Hematopoietic multipotent progenitor cell treated with erythropoietin and hydrocortisone succinate and interleukin-3 and kit ligand, for 15 days (in vitro differentiated cells): Measurements from ENCODE around the gene ZFYVE9.

Source experiments
- DNase-seq: peaks from one replicate; pipeline ENCODE4 v3.0.0-alpha.2; 2015; ENCODE audit warnings: low spot score

Gene ZFYVE9

GRCh38 chr1:52249831-52250230 is 107.9 kb downstream of the ZFYVE9 start:
- DNase-seq: no peak

DNA sequence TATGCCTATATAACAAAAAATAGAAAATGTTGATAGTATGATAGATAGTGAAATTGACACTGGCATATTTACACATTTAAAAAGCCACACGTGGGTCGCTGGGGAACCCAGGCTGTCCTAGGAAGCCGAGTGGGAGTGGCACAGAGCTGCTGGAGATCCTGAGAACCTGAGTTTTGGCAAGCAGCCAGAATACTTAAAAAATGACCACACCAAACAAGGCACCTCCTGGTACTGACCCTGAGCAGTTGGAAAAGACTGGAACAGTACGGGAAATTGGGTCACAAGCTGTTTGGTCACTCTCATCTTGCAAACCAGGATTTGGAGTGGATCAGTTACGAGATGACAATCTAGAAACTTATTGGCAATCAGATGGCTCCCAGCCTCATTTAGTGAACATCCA is 111.5 kb downstream of the ZFYVE9 start:
- DNase-seq: no peak

DNA sequence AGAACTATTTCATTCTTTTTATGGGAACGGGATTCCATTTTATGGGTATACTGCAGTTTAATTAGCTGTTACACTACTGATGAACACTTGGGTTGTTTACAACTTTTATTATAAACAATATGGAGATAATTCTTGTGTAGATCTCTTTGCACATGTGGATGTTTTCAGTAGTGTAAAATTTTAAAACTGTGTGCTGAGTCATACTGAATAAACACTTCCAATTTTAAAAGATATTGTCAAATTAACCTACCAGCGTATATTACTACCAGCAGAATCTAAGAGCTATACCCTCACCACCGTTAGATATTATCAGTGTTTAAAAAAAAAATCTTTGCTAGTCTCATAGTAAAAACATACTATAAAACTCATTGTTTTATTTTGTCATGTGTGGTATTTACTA is 118.0 kb downstream of the ZFYVE9 start:
- no peak for DNase-seq

- no peak for DNase-seq
These were observed 121.4 kb downstream of the ZFYVE9 start for GRCh38 chr1:52263153-52263910.

GRCh38 chr1:52264530-52265115 is 122.7 kb downstream of the ZFYVE9 start:
- no peak for DNase-seq

- no peak for DNase-seq
These were observed 124.6 kb downstream of the ZFYVE9 start for GRCh38 chr1:52266507-52266906.

DNA sequence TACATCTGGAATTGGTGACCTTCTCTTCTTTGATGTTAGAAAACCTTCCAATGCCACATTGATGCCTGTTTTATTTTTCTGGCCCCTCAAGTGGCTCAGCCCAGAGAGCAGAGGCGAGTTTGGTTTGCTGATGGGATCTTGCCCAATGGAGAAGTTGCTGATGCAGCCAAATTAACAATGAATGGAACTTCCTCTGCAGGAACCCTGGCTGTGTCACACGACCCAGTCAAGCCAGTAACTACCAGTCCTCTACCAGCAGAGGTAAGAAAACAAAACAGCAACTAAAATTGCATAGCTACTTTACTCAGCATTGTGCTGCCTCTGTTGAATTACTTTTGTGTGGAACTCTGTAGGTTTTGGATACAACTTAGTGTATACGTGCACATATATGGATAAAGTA is 126.5 kb downstream of the ZFYVE9 start:
- DNase-seq: no peak

DNA sequence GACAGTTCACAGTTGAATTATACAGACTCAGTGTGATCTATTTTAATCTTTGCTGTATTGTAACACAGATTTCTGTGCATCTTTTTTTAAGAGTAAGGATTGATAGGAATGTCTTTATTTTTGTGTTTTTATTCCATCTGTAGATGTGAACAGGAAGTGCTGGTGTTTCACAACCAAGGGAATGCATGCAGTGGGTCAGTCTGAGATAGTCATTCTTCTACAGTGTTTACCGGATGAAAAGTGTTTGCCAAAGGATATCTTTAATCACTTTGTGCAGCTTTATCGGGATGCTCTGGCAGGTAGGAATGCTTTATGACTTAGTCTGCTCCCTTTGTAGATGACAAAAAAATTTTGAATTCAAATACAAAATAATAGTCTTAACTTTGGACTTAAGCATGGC is 139.6 kb downstream of the ZFYVE9 start:
- no peak for DNase-seq

GRCh38 chr1:52288286-52288685 is 146.4 kb downstream of the ZFYVE9 start:
- DNase-seq: no peak

GRCh38 chr1:52294580-52294979 is 152.7 kb downstream of the ZFYVE9 start:
- no peak for DNase-seq

DNA sequence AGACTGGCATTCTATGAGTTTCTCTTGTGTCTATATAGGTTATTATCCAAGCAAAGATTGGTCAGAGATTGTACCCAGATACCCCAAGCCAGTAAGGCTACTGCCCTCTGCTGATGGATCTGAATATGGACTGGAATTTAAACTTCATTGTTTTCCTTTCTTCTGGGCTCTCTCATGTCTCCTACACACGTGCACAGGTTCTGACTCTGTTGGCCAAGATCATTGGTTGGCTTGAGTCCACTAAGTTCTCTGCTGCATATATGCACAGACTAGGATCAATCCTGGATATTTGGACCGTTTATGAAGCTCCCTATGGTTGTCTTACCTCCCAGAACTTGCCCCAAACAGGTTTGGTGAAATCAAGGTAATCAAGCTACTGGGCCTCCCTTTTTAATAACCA is 154.5 kb downstream of the ZFYVE9 start:
- peak; percentile 10 for DNase-seq

DNA sequence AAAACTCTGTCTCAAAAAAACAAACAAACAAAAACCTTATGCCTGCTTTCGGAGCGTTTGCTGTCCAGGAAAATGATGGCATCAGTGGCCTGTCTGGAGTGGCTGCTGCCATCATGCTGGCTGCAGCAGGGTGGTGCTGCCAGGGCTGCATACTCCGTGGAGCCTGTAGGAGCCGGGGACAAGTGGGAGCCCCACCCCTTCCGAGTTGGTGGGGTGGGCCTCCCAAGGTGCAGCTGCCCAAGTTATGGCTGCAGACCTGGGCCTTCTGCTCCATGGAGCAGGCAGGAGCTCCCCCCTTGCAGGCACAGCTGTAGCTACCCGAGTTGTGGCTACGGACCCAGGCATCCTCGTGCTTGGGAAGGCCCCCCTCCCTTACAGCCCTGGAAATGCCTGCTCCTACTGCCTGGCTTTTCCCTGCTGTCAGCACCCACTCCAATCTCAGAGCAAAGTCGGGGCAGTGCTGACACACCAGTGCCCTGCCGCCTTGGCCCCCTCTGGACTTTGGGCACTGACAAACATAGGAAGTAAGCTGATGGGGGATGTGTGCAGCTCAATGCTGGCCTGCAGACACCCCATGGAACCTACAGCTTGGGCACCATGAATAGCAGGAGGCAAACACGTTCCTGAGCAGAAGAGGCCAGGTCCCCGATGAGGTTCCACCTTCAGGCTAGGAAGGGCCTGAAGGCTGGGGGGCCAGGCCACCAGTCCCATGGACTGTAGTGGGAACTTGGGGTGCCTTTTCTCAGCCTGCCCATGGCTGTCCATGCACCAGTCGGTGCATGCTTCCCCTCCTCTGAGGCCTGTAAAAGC is 163.7 kb downstream of the ZFYVE9 start:
- no peak for DNase-seq

DNA sequence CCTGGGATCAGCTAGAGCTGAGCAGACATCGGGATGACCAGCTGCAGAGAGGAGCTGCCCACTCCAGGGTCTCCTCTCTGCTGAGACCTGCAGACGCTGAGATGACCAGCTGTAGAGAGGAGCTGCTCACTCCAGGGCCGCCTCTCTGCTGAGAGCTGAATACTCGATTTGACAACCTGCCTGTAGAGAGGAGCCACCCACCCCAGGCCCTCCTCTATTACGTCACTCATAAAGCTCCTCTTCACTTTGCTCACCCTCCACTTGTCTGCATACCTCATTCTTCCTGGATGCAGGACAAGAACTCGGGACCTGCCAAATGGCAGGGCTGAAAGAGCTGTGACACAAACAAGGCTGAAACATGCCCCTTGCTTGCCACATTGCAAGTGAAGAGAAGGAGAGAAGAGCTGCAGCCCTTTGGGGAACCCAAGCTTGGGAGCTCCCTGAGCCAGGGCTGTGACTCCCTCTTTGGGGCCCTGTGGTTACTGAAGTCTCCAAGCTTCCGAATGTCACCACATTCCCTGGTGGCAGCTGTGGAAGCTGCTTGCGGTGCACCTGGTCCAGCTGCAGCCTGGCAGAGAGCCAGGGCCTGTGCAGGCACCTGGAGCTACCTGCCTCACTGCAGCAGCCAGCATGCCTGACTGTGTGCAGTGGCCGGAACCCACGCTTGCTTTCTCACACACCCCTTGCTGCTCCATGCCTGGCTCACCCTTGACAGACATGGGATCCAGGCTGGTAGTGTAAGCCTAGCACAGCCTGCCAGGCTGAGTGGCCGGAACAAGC is 164.5 kb downstream of the ZFYVE9 start:
- no peak for DNase-seq

DNA sequence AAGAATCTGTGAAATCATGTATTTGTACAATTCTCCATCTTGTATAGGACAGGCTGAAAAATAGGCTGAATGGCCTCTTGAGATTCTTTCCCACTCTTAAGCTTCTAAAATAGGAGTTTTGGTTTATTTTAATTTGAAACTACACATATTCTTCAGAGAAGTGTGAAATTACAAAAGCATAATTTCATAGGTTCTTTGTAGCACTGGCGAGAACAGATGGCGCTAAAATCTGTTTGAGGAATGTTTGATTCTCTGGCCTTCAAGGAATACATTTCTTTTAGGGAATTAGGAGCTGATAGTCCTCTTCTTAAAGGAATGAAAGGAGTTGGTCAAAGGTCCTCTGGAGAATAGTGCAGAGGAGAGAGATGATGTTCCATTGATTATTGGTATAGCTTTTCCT is 179.2 kb downstream of the ZFYVE9 start:
- DNase-seq: no peak

GRCh38 chr1:52323731-52324130 is 181.8 kb downstream of the ZFYVE9 start:
- DNase-seq: no peak

- no peak for DNase-seq
These were observed 183.9 kb downstream of the ZFYVE9 start for GRCh38 chr1:52325786-52326185.

- no peak for DNase-seq
These were observed 186.7 kb downstream of the ZFYVE9 start for GRCh38 chr1:52328615-52329014.

DNA sequence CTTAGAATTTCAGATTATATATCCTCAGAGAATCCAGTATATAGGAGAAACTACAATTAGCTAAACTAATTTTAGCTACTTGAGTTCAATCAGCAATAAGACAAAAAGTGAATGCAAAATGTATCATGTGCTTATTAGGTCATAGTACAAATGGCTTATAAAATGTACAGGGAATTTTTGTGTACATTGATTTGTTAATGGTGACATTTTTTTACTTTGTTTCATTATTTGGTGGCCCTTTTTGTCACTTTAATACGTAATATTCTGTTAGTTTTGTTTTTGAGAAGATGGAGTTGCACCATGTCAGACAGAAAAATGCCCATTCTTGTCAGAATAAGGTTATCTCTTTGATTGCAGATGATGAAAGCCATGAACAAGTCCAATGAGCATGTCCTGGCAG is 190.5 kb downstream of the ZFYVE9 start:
- no peak for DNase-seq

- DNase-seq: no peak
These were observed 193.1 kb downstream of the ZFYVE9 start for GRCh38 chr1:52334906-52335528.

DNA sequence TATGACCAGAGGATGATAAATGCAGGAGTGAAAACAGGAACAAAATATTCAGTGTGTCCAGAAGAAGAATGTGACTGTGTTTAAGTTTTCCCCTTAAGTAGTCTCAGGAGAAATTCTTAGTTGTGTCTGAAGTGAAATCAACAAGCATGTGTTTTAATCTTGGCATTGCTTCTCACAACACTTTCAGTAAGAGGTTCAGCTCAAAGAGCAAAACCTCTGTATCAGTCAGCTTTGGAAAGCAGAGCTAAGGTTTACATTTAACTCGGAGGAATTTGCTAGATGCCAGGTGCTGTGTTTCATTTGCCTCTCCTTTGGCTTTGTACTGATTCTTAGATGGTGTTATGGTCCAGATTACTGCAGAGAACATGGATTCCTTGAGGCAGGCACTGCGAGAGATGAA is 195.6 kb downstream of the ZFYVE9 start:
- no peak for DNase-seq

DNA sequence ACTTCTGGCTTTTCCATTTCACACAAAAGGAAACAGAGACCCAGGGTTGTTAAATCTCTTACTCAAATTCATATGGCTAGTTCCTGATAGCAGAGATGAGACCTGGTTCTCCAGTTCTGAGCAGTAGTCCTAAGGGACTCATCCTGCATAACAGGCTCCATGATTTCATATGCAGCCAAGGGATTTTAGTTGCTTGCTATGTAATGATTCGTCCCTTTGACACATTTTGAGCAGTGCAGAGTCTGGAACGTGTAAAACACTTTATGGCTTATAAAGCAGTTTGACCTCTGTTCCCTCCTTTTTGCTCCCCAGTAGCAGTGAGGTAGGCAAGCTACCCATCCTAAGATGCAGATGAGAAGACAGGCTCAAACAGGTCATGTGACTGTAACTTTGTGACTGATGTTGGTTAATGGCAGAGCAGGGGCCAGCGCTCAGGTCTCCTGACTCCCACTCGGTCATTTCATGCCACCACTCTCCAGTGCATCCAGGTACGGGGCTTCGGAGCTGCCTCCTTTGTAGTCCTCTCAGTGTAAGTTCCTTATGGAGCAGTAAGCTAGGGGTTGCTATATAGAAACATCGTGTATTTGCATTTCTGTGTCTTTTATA is 199.9 kb downstream of the ZFYVE9 start:
- DNase-seq: no peak

GRCh38 chr1:52343979-52344378 is 202.1 kb downstream of the ZFYVE9 start:
- DNase-seq: no peak
